Measurements from ENCODE around the gene TXNDC11. TPM values are rescaled to one million over a fixed set of nuclear protein-coding genes. Genes with fewer than 3 reads are reported as not detected.

TXNDC11 gene
- total RNA-seq, 1 donor from 2014 or later = 59.4 TPM

DNA sequence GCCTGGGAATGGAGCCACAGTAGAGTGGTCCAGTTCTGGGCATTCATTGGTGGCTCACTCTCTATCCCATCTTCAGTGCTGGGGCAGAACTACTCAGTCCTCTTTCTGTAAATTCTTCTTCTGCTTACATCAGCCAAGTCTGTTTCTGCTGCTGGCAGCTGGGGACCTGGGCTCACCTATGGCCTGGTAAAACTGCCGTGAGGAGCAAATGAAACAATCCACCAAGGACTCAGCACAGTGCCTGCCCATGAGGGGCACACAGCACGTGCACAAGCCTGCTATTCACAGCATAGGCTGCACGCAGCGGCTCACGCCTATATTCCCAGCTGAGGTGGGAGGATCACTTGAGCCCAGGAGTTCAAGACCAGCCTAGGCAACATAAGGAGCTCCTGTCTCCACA is 105.3 kb downstream of the TXNDC11 start:
- Histone ChIP-seq H3K27me3 (no peaks in the 10 kb centered on the region), H3K4me1 (peaks cover 34% of the 10 kb centered on the region), H3K27ac (peak overlapping the region; percentile 56), H3K9me3 (no peaks in the 10 kb centered on the region), H3K4me3 (no peak overlapping the region), H3K36me3 (no peaks in the 10 kb centered on the region)
- DNase-seq (ENCODE audit: extremely low spot score in 2 of 2) = no peak
- no peak for TF ChIP-seq POLR2A (IDR thresholded peaks at IDR 0.05)
- no peak for TF ChIP-seq POLR2AphosphoS5 (IDR thresholded peaks at IDR 0.05; ENCODE audit: insufficient read depth in 1 of 2, low read depth in 1 of 2)
- TF ChIP-seq, protein P1, sequence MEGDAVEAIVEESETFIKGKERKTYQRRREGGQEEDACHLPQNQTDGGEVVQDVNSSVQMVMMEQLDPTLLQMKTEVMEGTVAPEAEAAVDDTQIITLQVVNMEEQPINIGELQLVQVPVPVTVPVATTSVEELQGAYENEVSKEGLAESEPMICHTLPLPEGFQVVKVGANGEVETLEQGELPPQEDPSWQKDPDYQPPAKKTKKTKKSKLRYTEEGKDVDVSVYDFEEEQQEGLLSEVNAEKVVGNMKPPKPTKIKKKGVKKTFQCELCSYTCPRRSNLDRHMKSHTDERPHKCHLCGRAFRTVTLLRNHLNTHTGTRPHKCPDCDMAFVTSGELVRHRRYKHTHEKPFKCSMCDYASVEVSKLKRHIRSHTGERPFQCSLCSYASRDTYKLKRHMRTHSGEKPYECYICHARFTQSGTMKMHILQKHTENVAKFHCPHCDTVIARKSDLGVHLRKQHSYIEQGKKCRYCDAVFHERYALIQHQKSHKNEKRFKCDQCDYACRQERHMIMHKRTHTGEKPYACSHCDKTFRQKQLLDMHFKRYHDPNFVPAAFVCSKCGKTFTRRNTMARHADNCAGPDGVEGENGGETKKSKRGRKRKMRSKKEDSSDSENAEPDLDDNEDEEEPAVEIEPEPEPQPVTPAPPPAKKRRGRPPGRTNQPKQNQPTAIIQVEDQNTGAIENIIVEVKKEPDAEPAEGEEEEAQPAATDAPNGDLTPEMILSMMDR (IDR thresholded peaks at IDR 0.05) = no peak
- intact Hi-C loops (cut with DNase I) = no loop called here

DNA sequence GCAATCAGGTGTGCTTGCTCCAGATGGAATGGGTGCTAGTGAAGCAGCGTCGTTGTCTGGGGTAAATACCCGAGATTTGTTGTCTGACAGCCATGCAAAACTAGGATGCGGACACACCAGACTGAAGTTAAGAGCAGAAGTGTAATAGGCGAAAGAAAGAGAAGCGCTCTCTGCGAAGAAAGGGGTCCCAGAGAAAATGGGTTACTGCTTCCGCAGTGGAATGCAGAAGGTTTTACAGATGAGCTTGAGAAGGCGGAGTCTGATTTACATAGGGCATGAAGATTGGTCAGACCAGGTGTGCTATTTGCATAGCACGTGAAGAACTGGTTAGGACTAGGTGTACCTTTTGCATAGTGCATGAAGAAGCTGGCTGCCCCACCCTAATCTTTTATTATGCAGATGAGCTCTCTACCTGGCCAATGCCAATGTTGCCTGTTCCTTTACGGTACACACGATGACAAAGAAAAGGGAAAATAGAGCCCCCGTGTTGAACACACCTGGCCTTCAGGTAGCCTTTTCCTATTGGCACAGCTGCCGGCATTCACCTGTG is 106.4 kb downstream of the TXNDC11 start:
- DNase-seq (ENCODE audit: extremely low spot score in 2 of 2) = no peak
- Histone ChIP-seq H3K27ac (peak overlapping the region; percentile 61), H3K9me3 (no peaks in the 10 kb centered on the region), H3K4me1 (peaks cover 30% of the 10 kb centered on the region), H3K4me3 (no peak overlapping the region), H3K36me3 (no peaks in the 10 kb centered on the region), H3K27me3 (no peaks in the 10 kb centered on the region)
- intact Hi-C loops (cut with DNase I) = no loop called here
- TF ChIP-seq, protein P1 (IDR thresholded peaks at IDR 0.05) = no peak
- peak in 1 of 2 donors; percentile 31 for TF ChIP-seq POLR2A (IDR thresholded peaks at IDR 0.05)
- TF ChIP-seq POLR2AphosphoS5 (IDR thresholded peaks at IDR 0.05; ENCODE audit: insufficient read depth in 1 of 2, low read depth in 1 of 2) = peak in 1 of 2 donors; percentile 88

DNA sequence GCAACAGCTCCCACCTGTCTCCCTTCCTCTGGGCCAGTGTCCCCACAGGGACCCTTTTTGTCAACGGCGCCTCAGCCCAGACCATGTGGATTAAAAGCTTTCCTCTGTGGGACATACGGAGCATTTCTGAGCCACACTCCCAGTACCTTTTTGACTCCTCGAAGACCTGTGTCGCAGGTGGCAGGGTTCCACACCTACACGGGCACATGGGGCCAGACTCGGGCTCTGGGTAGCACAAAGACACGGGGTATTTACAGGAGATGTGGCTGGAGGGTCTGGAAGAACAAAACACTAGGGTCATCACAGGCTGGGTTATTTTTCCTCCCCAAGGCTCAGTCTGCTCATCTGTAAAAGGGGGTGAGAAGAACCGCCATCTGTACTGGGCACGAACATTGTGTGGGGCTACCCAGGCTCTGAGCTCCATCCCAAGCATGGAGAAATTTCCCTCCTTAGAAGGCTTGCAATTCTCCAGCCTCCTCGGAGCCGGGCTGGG is 106.9 kb downstream of the TXNDC11 start:
- intact Hi-C loops (cut with DNase I) = no loop called here
- no peak for DNase-seq (ENCODE audit: extremely low spot score in 2 of 2)
- TF ChIP-seq POLR2A (IDR thresholded peaks at IDR 0.05) (no peak), POLR2AphosphoS5 (IDR thresholded peaks at IDR 0.05; ENCODE audit: insufficient read depth in 1 of 2, low read depth in 1 of 2) (no peak)
- TF ChIP-seq, protein P1 (IDR thresholded peaks at IDR 0.05) = no peak
- no peaks in the 10 kb centered on the region for H3K27me3 ChIP-seq
- no peaks in the 10 kb centered on the region for H3K36me3 ChIP-seq
- peaks cover 24% of the 10 kb centered on the region for H3K4me1 ChIP-seq
- peak overlapping the region; percentile 61 for H3K27ac ChIP-seq
- H3K9me3 ChIP-seq = no peaks in the 10 kb centered on the region
- H3K4me3 ChIP-seq = no peak overlapping the region

DNA sequence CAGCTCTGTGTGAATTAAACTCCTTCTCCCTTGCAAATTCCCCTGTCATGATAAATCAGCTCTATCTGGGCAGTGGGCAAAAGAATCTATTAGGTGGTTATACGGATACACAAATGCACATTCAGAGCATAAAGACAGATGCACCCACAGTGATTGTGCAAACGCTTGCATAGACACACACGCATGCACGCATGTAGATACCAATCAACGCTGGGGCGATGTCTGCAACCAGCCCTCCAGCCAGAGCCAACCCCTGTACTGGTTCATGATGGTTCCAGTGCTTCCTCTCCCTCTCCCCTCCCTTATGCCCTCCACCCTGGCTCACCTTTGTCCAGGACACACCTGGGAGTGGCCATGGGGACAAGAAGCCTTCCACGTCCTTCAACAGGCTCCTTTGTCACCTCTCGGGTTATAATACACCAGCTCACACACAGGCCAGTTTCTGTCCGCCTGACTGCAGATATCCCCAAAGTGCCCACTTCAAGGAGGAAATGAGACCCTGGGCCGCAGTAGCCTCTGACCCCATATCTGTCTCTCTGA is 107.5 kb downstream of the TXNDC11 start:
- H3K27ac ChIP-seq = peak overlapping the region; percentile 10
- TF ChIP-seq POLR2A (IDR thresholded peaks at IDR 0.05) = no peak
- TF ChIP-seq, protein P1 (IDR thresholded peaks at IDR 0.05) = no peak
- no peak for TF ChIP-seq POLR2AphosphoS5 (IDR thresholded peaks at IDR 0.05; ENCODE audit: insufficient read depth in 1 of 2, low read depth in 1 of 2)
- no peak overlapping the region for H3K4me3 ChIP-seq
- H3K27me3 ChIP-seq = no peaks in the 10 kb centered on the region
- H3K4me1 ChIP-seq = peaks cover 25% of the 10 kb centered on the region
- intact Hi-C loops (cut with DNase I) = no loop called here
- H3K9me3 ChIP-seq = no peaks in the 10 kb centered on the region
- H3K36me3 ChIP-seq = no peaks in the 10 kb centered on the region
- no peak for DNase-seq (ENCODE audit: extremely low spot score in 2 of 2)

DNA sequence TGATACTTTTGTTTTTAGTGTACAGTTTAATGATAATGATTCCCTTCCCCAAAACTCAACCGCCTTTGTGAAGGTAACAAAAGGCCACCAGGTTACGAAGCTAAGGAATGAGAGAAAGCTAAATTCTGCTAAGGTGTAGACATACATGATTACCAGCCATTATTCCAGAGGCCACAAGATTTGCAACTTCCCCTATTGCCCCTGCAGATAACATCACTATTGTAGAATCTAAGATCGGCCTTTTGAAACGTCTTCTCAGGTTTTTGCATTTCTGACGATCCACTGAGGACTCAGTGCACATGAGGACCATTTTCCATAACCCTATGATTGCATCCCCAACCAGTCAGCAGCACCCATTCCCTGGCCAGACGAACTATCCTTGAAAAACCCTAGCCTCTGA is 108.3 kb downstream of the TXNDC11 start:
- no peaks in the 10 kb centered on the region for H3K36me3 ChIP-seq
- intact Hi-C loops (cut with DNase I) = loop anchor here (5.0 kb wide), 1 partner anchor 52 kb away; no protein-coding TSS in a partner anchor
- H3K27me3 ChIP-seq = no peaks in the 10 kb centered on the region
- TF ChIP-seq, protein P1 (IDR thresholded peaks at IDR 0.05) = no peak
- TF ChIP-seq POLR2AphosphoS5 (IDR thresholded peaks at IDR 0.05; ENCODE audit: insufficient read depth in 1 of 2, low read depth in 1 of 2) (no peak), POLR2A (IDR thresholded peaks at IDR 0.05) (no peak)
- H3K9me3 ChIP-seq = no peaks in the 10 kb centered on the region
- H3K27ac ChIP-seq = peak overlapping the region; percentile 93
- DNase-seq (ENCODE audit: extremely low spot score in 2 of 2) = no peak
- no peak overlapping the region for H3K4me3 ChIP-seq
- peaks cover 26% of the 10 kb centered on the region for H3K4me1 ChIP-seq

Data from vagina (tissue), 2 donors.